Testis (tissue), 2 donors: ENCODE measurements around the gene RAMP1.

ENCODE experiments used
- POLR2A ChIP-seq: fragments of 450-650 bp; IDR thresholded peaks from one replicate; pipeline ENCODE4 v1.6.1; 2017; ENCODE audit warnings: antibody characterized with exemption, mild to moderate bottlenecking, moderate library complexity
- TF ChIP-seq, protein P1 (sequence below), 3 experiments: fragments of 450-650 bp in 2 of 3; fragments of 200-600 bp in 1 of 3; sonication (generic) in 1 of 3; IDR thresholded peaks; one replicate each; pipeline ENCODE4 v1.5.1; 2016 to 2019; ENCODE audit warnings: antibody characterized with exemption in 3 of 3, mild to moderate bottlenecking in 2 of 3, moderate library complexity in 1 of 3

- TF ChIP-seq POLR2A: no peak
- TF ChIP-seq, protein P1, sequence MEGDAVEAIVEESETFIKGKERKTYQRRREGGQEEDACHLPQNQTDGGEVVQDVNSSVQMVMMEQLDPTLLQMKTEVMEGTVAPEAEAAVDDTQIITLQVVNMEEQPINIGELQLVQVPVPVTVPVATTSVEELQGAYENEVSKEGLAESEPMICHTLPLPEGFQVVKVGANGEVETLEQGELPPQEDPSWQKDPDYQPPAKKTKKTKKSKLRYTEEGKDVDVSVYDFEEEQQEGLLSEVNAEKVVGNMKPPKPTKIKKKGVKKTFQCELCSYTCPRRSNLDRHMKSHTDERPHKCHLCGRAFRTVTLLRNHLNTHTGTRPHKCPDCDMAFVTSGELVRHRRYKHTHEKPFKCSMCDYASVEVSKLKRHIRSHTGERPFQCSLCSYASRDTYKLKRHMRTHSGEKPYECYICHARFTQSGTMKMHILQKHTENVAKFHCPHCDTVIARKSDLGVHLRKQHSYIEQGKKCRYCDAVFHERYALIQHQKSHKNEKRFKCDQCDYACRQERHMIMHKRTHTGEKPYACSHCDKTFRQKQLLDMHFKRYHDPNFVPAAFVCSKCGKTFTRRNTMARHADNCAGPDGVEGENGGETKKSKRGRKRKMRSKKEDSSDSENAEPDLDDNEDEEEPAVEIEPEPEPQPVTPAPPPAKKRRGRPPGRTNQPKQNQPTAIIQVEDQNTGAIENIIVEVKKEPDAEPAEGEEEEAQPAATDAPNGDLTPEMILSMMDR (IDR thresholded peaks at IDR 0.05): no peak
Measured at GRCh38 chr2:237863102-237863511, 3.7 kb downstream of the RAMP1 start.
